ENCODE measurements around the gene ABCD3. TPM values are rescaled to one million over a fixed set of nuclear protein-coding genes. Genes with fewer than 3 reads are reported as not detected.

Gene ABCD3
- total and polyA plus RNA-seq, 2 of the 8 experiments (the other 6 are each of a cell fraction or from before 2014, with no cell fraction given), result 6.6 to 29.4 TPM

- TF ChIP-seq MAFK (IDR thresholded peaks at IDR 0.05; ENCODE audit: low read depth, low read length), result no peak
These were observed 141.7 kb downstream of the ABCD3 start (continued) for GRCh38 chr1:94559921-94560320.
